Activated naive CD4-positive, alpha-beta T cell treated with anti-CD3 and anti-CD28 coated beads, Interleukin-2, amount 50 U/mL, for 24 hours (primary cell): ENCODE results near the gene SPATA46.
"Not testable (repeated sequence)": the region's sequence is repeated elsewhere in the genome, so short reads cannot be mapped to it uniquely, and the experiment has no call there.

Experiments
- H3K27ac Mint-ChIP-seq: one replicate; pipeline ENCODE4 v1.8.0; 2021; ENCODE audit warnings: mild to moderate bottlenecking, mixed read lengths
- H3K27me3 Mint-ChIP-seq: one replicate; pipeline ENCODE4 v1.8.0; 2021; ENCODE audit warnings: mixed read lengths
- H3K36me3 Mint-ChIP-seq: one replicate; pipeline ENCODE4 v1.8.0; 2021; ENCODE audit warnings: mixed read lengths
- H3K4me1 Mint-ChIP-seq: one replicate; pipeline ENCODE4 v1.8.0; 2021; ENCODE audit warnings: mixed read lengths
- H3K4me3 Mint-ChIP-seq: one replicate; pipeline ENCODE4 v1.8.0; 2021; ENCODE audit warnings: mild to moderate bottlenecking, mixed read lengths
- H3K9me3 Mint-ChIP-seq: one replicate; pipeline ENCODE4 v1.8.0; 2021; ENCODE audit warnings: mixed read lengths

The SPATA46 gene

GRCh38 chr1:162353702-162354101 lies 23.0 kb downstream of the SPATA46 start:
- no peak overlapping the region for H3K27ac Mint-ChIP-seq
- H3K4me1 Mint-ChIP-seq: no peaks in the 10 kb centered on the region
- H3K36me3 Mint-ChIP-seq: no peaks in the 10 kb centered on the region
- no peaks in the 10 kb centered on the region for H3K9me3 Mint-ChIP-seq
- no peak overlapping the region for H3K4me3 Mint-ChIP-seq
- peaks cover 3% of the 10 kb centered on the region for H3K27me3 Mint-ChIP-seq

GRCh38 chr1:162353078-162353477 lies 23.6 kb downstream of the SPATA46 start:
- H3K4me1 Mint-ChIP-seq: no peaks in the 10 kb centered on the region
- no peak overlapping the region for H3K4me3 Mint-ChIP-seq
- H3K36me3 Mint-ChIP-seq: no peaks in the 10 kb centered on the region
- peaks cover 3% of the 10 kb centered on the region for H3K27me3 Mint-ChIP-seq
- no peaks in the 10 kb centered on the region for H3K9me3 Mint-ChIP-seq
- H3K27ac Mint-ChIP-seq: no peak overlapping the region

- H3K4me1 Mint-ChIP-seq, H3K27me3 Mint-ChIP-seq, H3K9me3 Mint-ChIP-seq, H3K36me3 Mint-ChIP-seq, H3K4me3 Mint-ChIP-seq: not testable (repeated sequence)
- peak overlapping the region; percentile 26 for H3K27ac Mint-ChIP-seq
Measured at GRCh38 chr1:162351874-162352273, 24.8 kb downstream of the SPATA46 start.

- Mint-ChIP-seq H3K36me3 (no peaks in the 10 kb centered on the region), H3K27ac (peak overlapping the region; percentile 26), H3K9me3 (no peaks in the 10 kb centered on the region), H3K4me1 (no peaks in the 10 kb centered on the region), H3K27me3 (peaks cover 3% of the 10 kb centered on the region), H3K4me3 (no peak overlapping the region)
Measured at GRCh38 chr1:162351246-162351842, 25.3 kb downstream of the SPATA46 start.

GRCh38 chr1:162349635-162350330 lies 26.9 kb downstream of the SPATA46 start:
- Mint-ChIP-seq H3K27ac (no peak overlapping the region), H3K9me3 (no peaks in the 10 kb centered on the region), H3K4me3 (no peak overlapping the region), H3K36me3 (no peaks in the 10 kb centered on the region), H3K27me3 (peaks cover 3% of the 10 kb centered on the region), H3K4me1 (no peaks in the 10 kb centered on the region)

DNA sequence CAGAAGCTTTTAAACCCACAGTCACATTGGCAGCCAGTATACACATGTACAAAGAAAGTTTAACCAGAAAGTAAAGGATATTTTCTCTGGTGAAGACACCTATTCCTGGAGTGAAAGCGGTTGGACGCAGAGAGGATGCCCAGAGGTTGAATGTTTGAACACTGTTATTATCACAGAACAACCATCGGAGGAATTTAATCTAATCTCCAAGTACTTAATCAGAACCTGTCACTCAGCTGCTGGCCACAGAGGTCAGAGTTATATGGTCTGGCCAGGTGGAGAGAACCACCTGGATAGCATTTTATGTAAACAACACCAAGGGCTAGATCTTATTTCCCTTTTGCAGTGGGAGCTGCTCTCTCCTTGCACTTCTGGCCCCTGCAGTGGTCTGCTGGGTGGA lies 29.4 kb downstream of the SPATA46 start:
- H3K36me3 Mint-ChIP-seq: no peaks in the 10 kb centered on the region
- H3K4me3 Mint-ChIP-seq: no peak overlapping the region
- no peaks in the 10 kb centered on the region for H3K4me1 Mint-ChIP-seq
- no peak overlapping the region for H3K27ac Mint-ChIP-seq
- H3K27me3 Mint-ChIP-seq: peaks cover 3% of the 10 kb centered on the region
- no peaks in the 10 kb centered on the region for H3K9me3 Mint-ChIP-seq

DNA sequence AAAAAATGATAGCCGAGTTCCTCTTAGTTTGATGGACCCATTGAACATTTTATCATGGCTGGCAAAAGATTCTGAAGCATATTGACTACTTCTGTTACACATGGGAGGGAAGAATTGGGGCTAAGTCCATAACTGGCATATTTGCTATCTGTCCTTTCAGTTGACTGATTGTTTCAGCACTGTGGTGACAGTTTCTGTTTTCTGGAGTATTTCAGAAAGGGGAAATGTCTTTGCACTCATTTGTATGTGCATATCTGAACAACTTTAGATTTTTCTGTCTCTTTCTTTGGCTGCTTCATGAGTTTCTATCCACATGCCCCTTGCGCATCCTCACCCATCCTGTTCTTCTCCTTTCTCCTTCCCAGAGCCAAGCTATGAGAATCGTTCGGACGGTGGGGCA lies 33.2 kb downstream of the SPATA46 start:
- H3K4me1 Mint-ChIP-seq: no peaks in the 10 kb centered on the region

GRCh38 chr1:162342452-162342983 lies 34.1 kb downstream of the SPATA46 start:
- no peak overlapping the region for H3K4me3 Mint-ChIP-seq
- H3K27ac Mint-ChIP-seq: no peak overlapping the region
- H3K9me3 Mint-ChIP-seq: no peaks in the 10 kb centered on the region
- H3K27me3 Mint-ChIP-seq: peaks cover 2% of the 10 kb centered on the region
- no peaks in the 10 kb centered on the region for H3K36me3 Mint-ChIP-seq
- no peaks in the 10 kb centered on the region for H3K4me1 Mint-ChIP-seq

More for the DNA sequence above, 33.2 kb downstream of the SPATA46 start:
- peaks cover 2% of the 10 kb centered on the region for H3K27me3 Mint-ChIP-seq
- no peak overlapping the region for H3K4me3 Mint-ChIP-seq
- no peaks in the 10 kb centered on the region for H3K9me3 Mint-ChIP-seq
- no peaks in the 10 kb centered on the region for H3K36me3 Mint-ChIP-seq
- no peak overlapping the region for H3K27ac Mint-ChIP-seq

DNA sequence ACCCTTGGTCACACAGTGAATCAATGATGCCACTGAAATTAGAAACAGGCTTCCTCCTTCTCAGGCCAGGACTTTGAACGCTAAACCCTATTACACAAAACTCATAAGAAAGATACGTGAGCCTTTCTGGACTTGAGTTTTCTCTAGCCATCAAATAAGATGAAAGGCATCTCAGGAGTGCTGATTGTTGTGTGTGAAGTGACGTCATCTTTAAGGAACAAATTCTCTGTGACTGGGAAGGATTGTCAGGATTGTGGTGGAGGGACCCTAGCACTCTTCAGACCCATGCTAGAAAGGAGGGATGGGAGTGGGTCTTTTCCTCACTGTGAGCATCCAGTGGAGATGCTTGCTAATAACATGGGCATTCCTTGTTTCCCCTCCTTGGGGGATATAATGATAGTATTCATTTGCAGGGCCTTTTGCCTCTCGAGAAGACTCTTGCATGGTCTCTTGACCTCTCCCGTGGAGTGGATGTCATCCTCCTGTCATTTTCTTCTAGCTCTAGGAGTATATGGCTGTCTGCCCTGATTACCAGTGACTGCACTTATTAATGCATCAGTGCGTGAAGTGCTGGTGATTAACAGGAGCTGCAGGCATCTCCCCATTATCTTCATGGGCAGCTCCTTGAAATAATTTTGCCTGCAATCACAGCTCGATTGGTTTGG lies 39.9 kb downstream of the SPATA46 start:
- Mint-ChIP-seq H3K27ac (no peak overlapping the region), H3K27me3 (peaks cover 12% of the 10 kb centered on the region), H3K36me3 (no peaks in the 10 kb centered on the region), H3K4me3 (no peak overlapping the region), H3K9me3 (no peaks in the 10 kb centered on the region), H3K4me1 (no peaks in the 10 kb centered on the region)

DNA sequence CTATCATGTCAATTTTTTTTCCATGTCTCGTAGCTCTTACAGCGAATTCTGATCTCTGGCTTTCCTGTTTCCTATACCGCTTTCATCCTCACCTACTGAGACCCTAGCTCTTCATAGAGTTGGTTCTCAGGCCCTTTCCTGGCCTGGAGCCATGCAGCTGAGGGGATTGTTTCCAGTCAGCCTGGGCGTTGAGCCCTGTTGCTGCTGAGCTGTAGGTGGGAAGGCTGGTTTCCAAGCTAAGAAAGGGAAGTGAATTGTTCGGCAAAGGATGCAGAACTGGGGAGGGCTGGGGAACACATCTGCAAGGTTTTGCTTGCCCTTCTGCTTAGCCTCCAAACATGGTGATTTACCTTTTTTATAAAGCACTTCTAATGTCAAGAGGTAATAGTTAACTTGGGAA lies 41.5 kb downstream of the SPATA46 start:
- no peaks in the 10 kb centered on the region for H3K9me3 Mint-ChIP-seq
- H3K27ac Mint-ChIP-seq: no peak overlapping the region
- H3K27me3 Mint-ChIP-seq: peaks cover 13% of the 10 kb centered on the region
- no peak overlapping the region for H3K4me3 Mint-ChIP-seq
- no peaks in the 10 kb centered on the region for H3K4me1 Mint-ChIP-seq
- no peaks in the 10 kb centered on the region for H3K36me3 Mint-ChIP-seq

DNA sequence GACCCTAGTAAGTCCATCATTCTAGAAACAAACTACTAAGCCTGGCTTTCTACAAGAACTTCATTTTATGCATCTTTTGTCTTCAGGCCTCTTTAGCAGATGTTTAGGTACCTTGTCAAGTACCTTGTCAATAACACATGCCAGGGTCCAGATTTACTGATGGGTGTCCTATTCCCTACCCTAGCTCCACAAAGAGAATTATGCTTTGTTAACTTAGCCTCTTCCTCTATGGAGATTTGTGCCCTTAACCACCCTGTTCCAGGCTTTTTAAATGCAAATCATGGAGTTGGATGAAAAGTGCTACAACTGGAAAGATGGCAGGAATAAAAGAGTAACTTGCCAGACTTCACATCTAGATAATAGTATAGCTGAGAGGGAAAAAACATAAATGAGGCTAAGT lies 42.7 kb downstream of the SPATA46 start:
- H3K4me1 Mint-ChIP-seq: no peaks in the 10 kb centered on the region
- peaks cover 13% of the 10 kb centered on the region for H3K27me3 Mint-ChIP-seq
- no peaks in the 10 kb centered on the region for H3K9me3 Mint-ChIP-seq
- H3K4me3 Mint-ChIP-seq: no peak overlapping the region
- H3K36me3 Mint-ChIP-seq: no peaks in the 10 kb centered on the region
- no peak overlapping the region for H3K27ac Mint-ChIP-seq

- Mint-ChIP-seq H3K4me3 (no peak overlapping the region), H3K27me3 (peaks cover 7% of the 10 kb centered on the region), H3K27ac (no peak overlapping the region), H3K36me3 (no peaks in the 10 kb centered on the region), H3K4me1 (no peaks in the 10 kb centered on the region), H3K9me3 (no peaks in the 10 kb centered on the region)
Measured at GRCh38 chr1:162329826-162330225, 46.8 kb downstream of the SPATA46 start.

DNA sequence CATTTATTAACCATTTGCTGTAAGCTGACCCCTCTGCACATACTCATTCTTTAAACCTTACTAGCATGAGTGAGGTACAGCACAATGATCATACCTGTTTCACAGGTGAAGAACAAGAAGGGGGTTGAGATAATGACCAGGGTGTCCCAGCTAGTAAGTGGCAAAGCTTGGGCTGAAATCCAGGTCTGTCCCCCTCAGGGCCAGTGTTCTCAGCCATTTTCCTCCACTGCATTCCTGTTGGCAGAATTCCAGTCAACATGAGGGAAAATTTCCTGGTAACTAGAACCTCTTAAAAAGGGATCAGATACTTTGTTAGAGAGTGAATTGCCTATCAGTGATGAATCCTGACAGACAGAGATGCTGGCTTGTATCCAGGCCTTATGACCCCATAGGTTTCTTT lies 48.1 kb downstream of the SPATA46 start:
- Mint-ChIP-seq H3K27me3 (peaks cover 7% of the 10 kb centered on the region), H3K9me3 (no peaks in the 10 kb centered on the region), H3K27ac (no peak overlapping the region), H3K4me3 (no peak overlapping the region), H3K36me3 (no peaks in the 10 kb centered on the region), H3K4me1 (no peaks in the 10 kb centered on the region)

- Mint-ChIP-seq H3K4me1 (no peaks in the 10 kb centered on the region), H3K4me3 (no peak overlapping the region), H3K27ac (no peak overlapping the region), H3K9me3 (no peaks in the 10 kb centered on the region), H3K27me3 (peaks cover 7% of the 10 kb centered on the region), H3K36me3 (no peaks in the 10 kb centered on the region)
Measured at GRCh38 chr1:162327788-162328165, 48.9 kb downstream of the SPATA46 start.

DNA sequence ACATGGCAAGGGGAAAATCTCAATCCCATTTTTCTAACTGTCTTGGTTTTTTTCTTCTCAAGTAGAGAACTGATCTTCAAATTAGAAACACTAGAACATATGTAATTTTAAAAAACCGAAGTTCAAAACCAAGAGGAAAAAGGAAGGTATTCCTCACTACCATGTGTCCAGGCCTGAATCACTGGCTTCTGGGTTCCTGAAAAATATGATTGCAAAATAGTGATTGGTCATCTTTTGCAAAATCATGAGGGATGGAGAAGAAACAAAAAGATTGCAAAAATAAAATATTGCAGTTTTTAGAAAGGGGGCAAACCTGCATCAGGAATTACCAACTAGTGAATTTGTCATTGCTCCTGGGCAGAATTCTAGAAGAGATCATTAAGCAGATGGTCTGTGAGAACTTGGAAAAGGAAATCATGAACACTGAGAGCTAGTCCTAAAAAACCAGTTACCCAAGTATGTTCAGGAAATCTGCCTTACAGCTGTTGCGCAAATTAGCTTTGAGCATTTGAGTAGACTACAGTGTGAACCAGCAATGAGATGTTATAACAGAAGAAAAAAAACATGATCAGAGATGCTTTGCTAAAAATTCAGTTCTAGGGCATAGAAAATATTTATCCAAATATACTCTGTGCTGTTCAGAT lies 49.4 kb downstream of the SPATA46 start:
- Mint-ChIP-seq H3K4me3 (no peak overlapping the region), H3K27ac (no peak overlapping the region), H3K4me1 (no peaks in the 10 kb centered on the region)

DNA sequence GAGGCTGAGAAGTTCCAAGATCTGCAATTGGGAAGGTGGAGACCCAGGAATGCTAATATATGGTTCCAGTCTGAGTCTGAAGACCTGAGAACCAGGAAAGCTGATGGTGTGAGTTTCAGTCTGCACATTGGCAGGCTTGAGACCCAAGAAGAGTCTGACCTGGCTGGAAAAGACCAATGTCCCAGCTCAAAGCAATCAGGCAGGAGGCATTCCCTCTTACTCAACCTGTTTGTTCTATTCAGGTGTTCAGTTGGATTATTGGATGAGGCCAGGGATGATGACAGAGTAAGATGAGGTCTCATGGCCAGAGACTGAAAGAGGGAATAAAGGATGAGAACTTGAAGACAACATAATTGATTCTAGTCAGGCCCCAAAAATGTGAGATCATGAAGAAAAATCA lies 50.1 kb downstream of the SPATA46 start:
- Mint-ChIP-seq H3K27me3 (peaks cover 7% of the 10 kb centered on the region), H3K4me3 (no peak overlapping the region), H3K36me3 (no peaks in the 10 kb centered on the region), H3K9me3 (no peaks in the 10 kb centered on the region), H3K4me1 (no peaks in the 10 kb centered on the region), H3K27ac (no peak overlapping the region)

More for the DNA sequence above, 49.4 kb downstream of the SPATA46 start:
- Mint-ChIP-seq H3K9me3 (no peaks in the 10 kb centered on the region), H3K27me3 (peaks cover 7% of the 10 kb centered on the region), H3K36me3 (no peaks in the 10 kb centered on the region)
